ENCODE results near the gene ZNF202. TPM values are rescaled to one million over a fixed set of nuclear protein-coding genes. Genes with fewer than 3 reads are reported as not detected.

ZNF202 gene
- total RNA-seq, 1 donor from 2014 or later = 29.6 TPM

DNA sequence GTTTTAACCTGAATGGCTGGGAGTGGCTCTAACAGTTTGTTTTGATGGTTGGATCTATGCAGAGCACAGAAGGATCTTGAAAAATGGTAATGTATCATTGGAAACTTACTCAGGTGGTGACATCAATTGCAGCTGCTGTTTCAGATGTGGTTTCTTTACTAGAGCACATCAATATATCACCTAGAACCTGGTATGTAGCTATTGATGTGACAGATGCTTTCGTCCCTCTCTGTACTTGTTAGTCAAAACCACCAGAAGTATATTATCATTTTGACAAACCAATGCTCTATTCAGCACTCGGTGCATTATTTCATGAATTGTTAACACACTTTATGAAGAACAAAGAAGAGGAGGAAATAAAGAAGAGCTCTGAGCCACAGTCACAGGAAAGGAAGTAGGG lies 60.4 kb downstream of the ZNF202 start:
- Mint-ChIP-seq H3K36me3 (ENCODE audit: insufficient read depth) (no peaks in the 10 kb centered on the region), H3K4me3 (ENCODE audit: low read depth) (no peak overlapping the region), H3K27ac (no peak overlapping the region), H3K27me3 (peaks cover 6% of the 10 kb centered on the region), H3K9me3 (ENCODE audit: low read depth) (no peaks in the 10 kb centered on the region), H3K4me1 (ENCODE audit: low read depth) (no peaks in the 10 kb centered on the region)
- TF ChIP-seq CTCF (IDR thresholded peaks at IDR 0.05; ENCODE audit: unreplicated experiment) = no peak
- DNase-seq (ENCODE audit: low spot score, unreplicated experiment) = no peak

DNA sequence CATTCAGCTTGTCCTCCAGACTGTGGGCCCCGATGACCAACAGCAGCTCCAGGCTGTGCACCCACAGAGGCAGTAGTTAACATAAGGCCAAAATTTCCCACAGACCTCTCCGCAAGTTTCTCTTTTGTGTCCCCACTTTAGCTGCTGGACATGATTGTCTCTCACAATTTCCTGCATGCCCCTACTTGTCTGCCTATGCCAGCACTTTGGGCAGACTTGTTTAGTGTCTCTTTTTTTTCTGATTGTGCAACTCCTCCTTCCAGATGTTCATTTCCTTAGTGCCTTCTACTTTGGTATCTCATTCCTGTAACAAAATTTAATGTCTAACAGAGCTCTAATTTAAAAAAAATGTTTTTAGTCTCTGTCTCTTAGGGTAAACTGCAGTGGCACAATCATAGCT lies 63.2 kb downstream of the ZNF202 start:
- Mint-ChIP-seq H3K36me3 (ENCODE audit: insufficient read depth) (no peaks in the 10 kb centered on the region), H3K4me3 (ENCODE audit: low read depth) (no peak overlapping the region), H3K4me1 (ENCODE audit: low read depth) (no peaks in the 10 kb centered on the region), H3K27me3 (peaks cover 6% of the 10 kb centered on the region), H3K9me3 (ENCODE audit: low read depth) (peaks cover 3% of the 10 kb centered on the region), H3K27ac (no peak overlapping the region)
- no peak for DNase-seq (ENCODE audit: low spot score, unreplicated experiment)
- TF ChIP-seq CTCF (IDR thresholded peaks at IDR 0.05; ENCODE audit: unreplicated experiment) = no peak

- Mint-ChIP-seq H3K27me3 (peaks cover 6% of the 10 kb centered on the region), H3K27ac (no peak overlapping the region), H3K36me3 (ENCODE audit: insufficient read depth) (no peaks in the 10 kb centered on the region), H3K4me3 (ENCODE audit: low read depth) (no peak overlapping the region), H3K9me3 (ENCODE audit: low read depth) (peaks cover 3% of the 10 kb centered on the region), H3K4me1 (ENCODE audit: low read depth) (no peaks in the 10 kb centered on the region)
- DNase-seq (ENCODE audit: low spot score, unreplicated experiment) = no peak
- no peak for TF ChIP-seq CTCF (IDR thresholded peaks at IDR 0.05; ENCODE audit: unreplicated experiment)
Measured at GRCh38 chr11:123677510-123677909, 64.0 kb downstream of the ZNF202 start.

- TF ChIP-seq CTCF (IDR thresholded peaks at IDR 0.05; ENCODE audit: unreplicated experiment) = no peak
- Mint-ChIP-seq H3K27ac (no peak overlapping the region), H3K36me3 (ENCODE audit: insufficient read depth) (no peaks in the 10 kb centered on the region), H3K27me3 (peaks cover 4% of the 10 kb centered on the region), H3K9me3 (ENCODE audit: low read depth) (peaks cover 3% of the 10 kb centered on the region), H3K4me1 (ENCODE audit: low read depth) (no peaks in the 10 kb centered on the region), H3K4me3 (ENCODE audit: low read depth) (no peak overlapping the region)
- no peak for DNase-seq (ENCODE audit: low spot score, unreplicated experiment)
Measured at GRCh38 chr11:123674297-123674696, 67.2 kb downstream of the ZNF202 start.

Other genes with a start within 250 kb of the ZNF202 start
- gene SCN3B, start 87.0 kb downstream of the ZNF202 start, total RNA-seq = 4.0 and 5.1 TPM in 2 replicates
- gene OR6X1, start 12.9 kb upstream of the ZNF202 start, total RNA-seq = not detected in 2 replicates
- not detected in 2 replicates for gene OR6M1, start 64.7 kb upstream of the ZNF202 start, total RNA-seq
- not detected in 2 replicates for gene TMEM225, start 144.0 kb upstream of the ZNF202 start, total RNA-seq
- 0.24 and 0.58 TPM in 2 replicates for gene OR8D4, start 160.5 kb upstream of the ZNF202 start, total RNA-seq
- 0.53 TPM in 1 of 2 replicates, not detected in the other for gene OR4D5, start 198.0 kb upstream of the ZNF202 start, total RNA-seq
- not detected in 2 replicates for gene OR6T1, start 202.2 kb upstream of the ZNF202 start, total RNA-seq
- gene OR10S1, start 236.1 kb upstream of the ZNF202 start, total RNA-seq = not detected in 2 replicates